HG02588 (cell line): ENCODE results near the gene SNED1.
A peak's percentile ranks its signal among the peaks of the same experiment; 100 is the strongest.
"Not testable (repeated sequence)": the region's sequence is repeated elsewhere in the genome, so short reads cannot be mapped to it uniquely, and the experiment has no call there.

Source experiments
- ATAC-seq: cut with Tn5 transposase; IDR thresholded peaks from one replicate; pipeline ENCODE4 v1.9.1; 2021; ENCODE audit warnings: mild to moderate bottlenecking, moderate library complexity; ENCODE audit not compliant: unreplicated experiment

Gene SNED1

DNA sequence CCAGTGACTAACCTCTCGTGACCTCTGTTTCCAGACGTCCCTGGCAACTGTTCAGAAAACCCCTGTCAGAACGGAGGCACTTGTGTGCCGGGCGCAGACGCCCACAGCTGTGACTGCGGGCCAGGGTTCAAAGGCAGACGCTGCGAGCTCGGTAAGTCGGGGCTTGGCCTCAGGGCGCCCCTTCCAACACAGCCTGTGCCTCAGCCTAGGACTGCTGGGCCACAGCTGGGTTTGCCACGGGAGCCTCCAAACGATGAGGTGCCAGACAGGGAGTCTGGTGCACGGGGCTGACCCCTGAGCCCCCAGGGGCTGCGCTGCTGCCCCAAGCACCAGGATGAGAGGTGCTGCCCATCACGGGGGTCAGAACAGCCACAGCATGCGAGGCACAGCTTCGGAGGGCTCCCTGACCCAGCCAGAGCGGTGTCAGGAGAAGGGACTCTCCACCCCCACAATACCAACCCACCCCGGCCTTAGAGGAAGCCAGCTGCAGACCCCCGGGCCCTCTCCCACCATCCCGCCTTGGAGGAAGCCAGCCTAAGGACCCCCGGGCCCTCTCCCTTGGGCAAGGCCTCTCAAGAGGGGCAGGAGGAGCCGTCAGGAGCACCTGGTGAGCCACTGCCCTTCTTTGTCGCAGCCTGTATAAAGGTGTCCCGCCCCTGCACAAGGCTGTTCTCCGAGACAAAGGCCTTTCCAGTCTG is 83.4 kb downstream of the SNED1 start:
- no peak for ATAC-seq

DNA sequence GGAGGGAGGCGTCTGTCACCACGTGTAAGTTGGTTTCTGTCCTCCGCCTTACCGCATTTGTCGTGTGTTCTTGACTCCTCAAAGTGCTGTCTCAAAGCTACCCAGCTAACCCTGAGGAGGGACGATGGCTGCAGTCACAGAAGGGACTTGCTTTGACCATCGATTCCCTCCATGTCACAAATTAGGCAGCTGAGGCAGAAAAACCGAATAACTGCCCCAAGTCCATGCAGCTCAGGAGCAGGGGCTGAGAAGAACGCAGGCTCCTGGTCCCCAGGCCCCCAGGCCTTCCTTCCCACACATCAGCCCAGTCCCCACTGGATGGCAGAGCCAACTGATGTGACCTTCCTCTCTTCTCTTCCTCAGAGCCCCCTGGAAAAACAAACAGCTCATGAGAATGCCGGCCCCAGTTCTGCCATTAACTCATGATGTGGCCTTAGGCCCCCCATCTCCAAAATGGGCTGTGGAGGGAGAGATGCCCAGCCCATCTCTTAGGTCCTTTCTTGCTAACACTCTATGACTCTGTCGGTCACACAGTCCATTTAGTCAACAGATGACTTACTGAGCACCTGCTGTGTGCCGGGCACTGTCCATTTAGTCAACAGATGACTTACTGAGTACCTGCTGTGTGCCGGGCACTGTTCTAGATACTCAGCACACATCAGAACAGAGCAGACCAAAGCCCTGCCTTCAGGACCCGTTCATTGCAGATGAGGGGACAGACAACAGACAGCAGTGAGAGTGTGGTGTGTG is 84.1 kb downstream of the SNED1 start:
- ATAC-seq, result no peak

DNA sequence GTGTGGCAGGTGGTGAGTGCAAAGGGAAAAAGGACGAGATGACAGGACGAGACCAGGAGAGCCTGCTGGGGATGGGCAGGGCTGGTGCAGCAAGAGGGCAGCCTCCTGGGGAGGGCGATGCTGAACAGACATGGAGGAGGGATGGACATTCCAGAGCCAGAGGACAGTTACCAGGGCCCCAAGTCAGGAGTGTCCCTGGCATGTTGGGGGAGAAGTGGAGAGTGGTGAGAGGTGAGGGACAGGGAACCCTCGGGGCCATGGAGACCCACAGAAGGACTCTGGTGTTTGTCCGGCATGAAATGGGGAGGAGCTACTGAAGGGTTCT is 84.6 kb downstream of the SNED1 start:
- no peak for ATAC-seq

DNA sequence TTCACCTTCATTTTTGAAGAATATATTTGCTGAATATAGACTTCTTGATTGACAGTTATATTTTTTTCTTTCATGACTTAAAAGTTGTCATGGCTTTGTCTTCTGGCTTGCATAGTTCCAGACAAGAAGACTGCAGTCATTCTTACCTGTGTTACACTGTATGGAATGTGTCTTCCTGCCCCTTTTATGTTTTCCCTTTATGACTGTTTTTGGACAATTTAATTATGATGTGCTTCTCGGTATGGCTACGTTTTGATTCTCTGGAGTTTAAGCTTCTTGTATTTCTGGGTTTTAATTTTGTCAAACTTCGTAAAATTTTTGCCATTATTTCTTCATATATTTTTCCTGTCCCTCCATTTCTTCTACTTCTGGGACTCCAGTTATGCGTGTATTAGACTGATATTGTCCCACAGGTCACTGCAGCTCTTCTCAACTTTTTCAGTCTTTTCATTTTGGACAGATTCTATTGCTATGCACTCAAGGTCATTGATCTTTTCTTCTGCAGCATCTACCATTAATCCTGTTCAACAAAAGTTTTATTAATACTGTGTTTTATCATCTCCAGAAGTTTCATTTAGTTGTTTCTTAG is 86.5 kb downstream of the SNED1 start:
- ATAC-seq, result no peak

DNA sequence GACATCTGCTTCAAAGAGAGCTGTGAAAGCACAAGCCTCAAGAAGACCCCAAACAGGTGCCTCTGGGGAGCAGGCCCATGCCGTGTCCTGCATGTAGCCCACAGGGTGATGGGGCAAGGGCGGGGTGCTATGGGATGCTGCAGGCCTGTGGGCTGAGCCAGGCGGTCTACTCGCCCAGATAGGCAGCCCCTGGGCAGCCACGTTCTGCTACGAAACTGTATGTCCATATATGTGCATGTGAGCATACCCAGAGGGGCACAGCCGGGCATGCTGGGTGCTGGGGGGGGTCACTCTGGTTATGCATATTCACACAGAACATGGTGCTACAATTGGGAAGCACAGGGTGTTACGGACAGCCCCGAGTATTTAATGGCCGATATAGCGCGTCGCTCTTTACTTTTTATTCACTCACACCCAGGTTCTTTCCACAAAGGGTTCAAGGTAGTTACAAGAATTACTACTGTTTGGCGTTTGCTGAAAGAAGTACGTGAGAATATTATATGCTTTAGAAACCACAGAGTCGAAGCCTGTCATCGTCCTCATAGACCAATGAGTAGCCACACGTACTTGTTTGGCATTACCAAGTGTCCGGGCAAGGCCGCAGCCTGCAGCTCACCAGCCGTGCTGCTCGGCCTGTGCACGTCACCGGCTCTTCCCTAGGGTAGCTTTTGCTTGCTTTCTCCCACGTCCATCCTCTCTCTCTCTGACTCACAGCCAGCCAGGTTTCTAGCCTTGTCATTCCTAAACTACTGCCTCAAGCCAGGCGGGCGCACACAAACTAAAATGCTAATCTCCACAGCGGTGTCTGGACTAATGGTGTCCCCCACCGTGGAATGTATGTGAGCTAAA is 89.2 kb downstream of the SNED1 start:
- peak; percentile 64 for ATAC-seq

DNA sequence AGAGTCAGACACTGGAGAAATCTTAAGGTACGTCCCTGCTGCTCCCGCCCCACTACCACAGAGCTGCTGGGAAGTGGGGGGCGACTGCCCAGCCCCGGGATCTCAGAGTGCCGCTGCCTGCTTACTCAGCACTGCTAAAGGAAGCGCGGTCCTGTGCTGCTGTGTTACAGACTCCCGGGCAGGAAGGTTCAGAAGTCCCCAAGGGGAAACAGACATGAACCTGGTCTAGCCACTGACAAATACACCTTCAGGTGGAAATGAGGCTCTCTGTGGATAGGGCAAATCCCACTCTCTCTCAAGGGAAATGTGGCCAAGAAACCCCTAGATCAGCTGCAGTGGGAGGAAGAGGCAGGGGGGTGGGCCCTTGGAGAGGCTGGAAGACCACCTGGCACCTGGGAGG is 90.0 kb downstream of the SNED1 start:
- ATAC-seq, result peak; percentile 37

DNA sequence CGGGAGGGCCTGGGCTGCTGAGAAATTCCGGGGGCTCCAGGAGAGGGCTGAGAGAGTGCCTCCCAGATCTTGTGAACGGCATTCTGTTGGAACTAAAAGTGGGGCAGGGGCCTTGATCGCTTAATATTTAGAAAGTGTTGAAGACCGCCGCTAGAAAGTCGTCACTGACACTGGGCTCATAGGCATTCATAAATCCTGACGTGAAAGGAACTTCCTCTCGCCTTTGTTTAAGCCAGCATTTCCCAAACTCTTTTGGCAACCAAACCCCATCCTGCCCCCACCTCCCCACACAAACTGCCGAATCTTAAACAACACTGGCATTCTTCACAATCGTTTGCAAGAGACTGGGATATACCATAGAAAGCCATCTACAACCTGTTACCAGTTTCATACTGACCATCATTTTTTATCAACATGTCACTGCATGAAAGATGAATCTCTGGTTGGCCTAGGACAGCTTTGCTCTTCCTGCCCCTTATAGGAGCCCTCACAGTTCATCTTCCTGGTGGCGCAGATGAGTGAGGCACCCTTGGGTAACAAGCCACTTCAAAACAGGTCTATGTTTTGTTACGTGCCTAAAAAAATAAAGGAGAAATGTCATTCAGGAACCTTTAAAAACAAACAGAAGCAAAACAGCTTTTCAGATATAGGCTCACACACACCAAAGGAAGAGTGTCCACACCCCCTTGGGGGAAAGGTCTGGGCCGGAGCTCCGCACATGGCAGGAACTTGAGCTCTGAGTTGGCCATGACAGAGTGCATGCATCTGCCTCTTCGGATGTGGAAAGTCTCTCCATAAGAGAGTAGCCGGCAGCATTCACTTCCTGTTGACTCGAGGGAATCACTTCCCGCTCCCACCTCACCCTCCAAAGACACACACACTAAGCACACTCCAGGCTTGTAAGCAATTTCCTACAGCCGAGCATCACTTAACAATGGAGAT is 90.6 kb downstream of the SNED1 start:
- ATAC-seq, result no peak

DNA sequence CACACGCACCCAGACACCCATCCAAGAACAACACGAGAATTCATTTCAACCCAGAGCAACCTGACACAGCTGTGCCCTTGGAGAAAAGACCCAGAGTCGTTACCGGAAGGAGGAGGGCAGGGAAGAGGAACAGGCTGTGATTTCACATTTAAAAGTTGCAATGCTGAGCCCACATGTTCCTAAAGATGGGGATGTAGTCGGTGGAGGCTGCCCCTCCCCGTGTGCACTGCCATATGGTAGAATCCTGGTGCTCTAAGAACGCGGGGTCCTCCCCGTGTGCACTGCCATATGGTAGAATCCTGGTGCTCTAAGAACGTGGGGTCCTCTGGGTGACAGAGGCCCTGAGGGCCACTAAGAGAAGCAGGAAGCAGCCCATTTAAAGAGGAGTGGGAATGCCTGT is 92.8 kb downstream of the SNED1 start:
- ATAC-seq, result no peak

DNA sequence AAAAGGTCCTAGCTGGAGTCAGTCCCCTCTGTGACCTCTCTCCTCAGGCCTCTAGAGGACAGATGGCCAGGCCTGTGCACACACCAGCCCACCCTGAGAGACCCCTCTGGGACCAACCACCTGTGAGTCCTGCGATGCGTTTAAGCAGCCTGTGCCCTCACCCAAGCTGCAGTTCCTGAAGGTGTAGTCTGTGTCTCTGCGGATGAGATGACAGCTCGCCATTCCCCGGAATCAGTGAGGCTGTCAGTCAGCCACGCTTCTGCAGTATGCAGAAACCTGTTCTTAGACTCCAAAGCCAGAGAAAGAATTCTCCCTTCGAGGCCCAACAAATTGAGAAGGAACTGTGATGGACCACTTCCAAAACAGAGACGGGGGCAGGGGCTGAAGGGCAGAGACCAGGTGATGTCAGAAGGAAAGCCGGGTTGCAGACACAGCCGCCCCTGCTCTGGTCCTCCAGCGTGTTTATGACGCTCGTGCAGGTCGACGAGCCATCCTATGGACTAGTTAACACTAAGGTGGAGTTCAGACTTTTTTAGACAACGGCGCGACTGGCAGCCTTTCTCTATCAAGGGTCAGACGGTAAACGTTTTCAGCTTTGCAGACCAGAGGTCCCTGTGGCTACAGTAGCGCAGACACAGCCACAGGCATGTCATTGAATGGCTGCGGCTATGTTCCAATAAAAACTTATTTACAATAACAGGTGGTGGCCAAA is 93.5 kb downstream of the SNED1 start:
- no peak for ATAC-seq

DNA sequence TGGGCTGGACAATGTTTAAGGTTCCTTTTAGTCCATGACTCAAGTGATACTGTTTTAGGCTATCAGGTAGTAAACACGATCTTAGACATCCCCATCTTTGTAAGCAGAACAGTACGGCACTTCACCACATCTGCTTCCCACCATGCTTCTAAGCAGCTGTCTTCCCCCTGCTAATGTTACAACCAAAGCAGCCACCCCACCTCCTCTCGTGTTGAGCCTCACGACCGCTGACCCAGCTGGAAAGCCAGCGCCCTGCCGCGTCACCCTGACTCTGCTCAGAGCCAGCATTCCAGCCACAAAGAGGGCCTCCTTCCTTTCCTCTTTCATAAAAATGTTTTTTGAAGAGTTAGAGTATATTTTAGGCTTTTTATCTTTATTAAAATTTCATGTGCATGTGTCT is 94.3 kb downstream of the SNED1 start:
- ATAC-seq, result no peak

DNA sequence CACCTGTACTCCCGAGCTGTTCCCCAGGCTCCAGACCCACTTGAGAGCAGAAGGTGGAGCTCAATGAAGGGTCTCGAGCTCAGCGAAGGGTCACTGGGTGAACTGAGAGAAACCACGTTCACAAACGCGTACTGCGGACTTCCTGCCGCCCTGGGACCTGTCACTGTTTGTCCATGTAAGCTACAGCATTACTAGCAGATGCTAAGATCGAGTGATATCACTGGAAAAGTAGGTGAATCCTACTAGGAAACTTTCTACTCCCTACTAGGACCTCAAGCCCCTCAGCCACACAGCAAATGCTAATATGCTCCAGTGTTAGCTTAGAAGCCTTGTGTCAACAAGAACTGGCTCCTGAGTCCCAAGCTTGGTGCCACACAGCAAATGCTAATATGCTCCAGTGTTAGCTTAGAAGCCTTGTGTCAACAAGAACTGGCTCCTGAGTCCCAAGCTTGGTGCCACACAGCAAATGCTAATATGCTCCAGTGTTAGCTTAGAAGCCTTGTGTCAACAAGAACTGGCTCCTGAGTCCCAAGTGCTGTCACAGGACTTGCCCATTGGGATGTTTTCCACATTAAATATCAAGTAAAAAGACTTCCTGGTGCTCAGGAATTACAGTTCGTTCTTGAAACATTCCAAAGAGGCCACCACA is 94.8 kb downstream of the SNED1 start:
- not testable (repeated sequence) for ATAC-seq

DNA sequence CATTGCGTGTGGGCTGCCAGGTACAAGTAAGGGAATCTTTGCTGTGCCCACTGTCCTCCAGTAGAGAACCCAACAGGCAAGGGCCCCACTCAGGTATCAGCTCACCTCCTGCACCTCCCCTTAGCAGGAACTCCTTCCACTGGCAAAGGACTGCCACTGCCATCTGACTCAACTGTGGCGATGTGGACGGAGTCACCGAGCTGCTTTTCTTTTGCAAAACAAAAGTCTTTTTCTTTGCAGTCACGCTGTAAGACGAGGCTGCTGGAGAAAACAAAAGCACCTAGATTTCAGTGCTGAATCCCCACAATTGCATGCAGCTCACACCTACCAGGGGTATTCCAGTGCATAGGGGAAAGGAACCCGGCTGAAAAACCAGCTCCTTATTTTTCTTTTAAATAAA is 95.8 kb downstream of the SNED1 start:
- ATAC-seq, result no peak

DNA sequence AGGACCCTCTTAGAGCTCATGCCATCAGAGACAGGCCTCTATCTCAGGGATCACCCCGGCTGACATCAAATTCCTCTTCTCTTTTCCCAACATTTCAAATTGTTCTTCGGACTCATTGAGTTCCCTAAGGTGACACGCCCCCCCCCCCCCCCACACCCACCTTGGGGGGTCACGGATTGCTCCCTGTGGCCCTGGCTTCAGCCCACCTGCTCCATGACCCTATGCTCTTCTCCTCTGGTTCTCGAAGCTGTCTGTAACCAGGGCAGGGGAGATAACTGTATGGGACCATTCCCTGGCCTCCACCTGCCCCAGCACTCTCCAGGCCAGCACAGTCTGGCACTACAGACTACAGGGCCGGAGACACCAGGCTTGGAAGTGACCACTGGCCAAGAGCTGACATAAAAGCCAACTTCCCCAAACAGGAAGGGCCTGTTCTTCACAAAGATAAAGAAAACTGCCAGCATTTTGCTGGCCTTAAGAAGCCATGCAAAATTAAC is 96.6 kb downstream of the SNED1 start:
- no peak for ATAC-seq

DNA sequence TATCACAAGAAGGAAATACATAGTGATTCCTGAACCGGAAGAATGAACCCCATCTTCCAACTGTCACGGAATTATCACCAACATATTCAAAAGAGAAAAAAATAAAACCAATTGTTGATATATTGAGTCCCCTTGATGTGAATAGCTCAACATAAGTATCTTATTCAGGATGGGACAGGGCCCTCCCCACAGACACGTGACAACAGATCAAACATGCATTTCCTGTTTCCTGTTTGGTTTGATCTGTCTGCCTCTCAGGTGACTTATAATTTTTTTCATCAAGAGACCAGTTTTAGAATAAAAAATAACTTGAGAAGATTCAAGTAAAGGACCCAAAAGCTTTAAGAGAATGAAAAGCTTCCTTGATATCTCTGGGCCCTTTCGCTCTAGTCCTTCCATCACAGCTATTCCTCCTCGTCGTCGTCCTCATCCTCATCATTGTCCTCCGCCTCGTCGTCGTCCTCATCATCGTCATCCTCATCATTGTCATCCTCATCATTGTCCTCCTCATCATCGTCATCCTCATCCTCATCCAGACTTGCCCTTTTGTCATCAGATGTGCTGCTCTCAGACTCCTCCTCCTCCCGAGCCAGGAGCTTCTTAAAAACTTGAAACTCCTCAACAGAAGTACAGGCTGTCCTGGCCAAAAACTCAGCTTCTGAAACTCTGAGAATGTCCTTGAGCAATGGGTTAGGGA is 97.3 kb downstream of the SNED1 start:
- ATAC-seq, result no peak

DNA sequence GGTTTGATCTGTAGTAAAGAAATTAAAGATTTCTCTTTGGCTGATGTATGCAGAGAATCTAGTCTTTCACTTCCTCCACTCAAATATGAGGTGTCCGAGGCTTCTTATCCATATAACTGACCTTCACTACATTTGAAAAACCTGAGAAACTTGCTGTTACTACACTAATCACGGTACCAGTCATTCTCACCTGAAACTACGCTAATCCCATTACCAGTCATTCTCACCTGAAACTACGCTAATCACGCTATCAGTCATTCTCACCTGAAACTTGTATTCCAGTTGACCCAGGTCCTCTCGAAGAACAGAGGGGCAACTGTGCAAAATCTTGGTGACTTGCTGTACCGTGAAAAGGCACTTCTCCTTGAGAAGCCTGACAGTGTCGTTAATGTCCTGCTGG is 98.6 kb downstream of the SNED1 start:
- no peak for ATAC-seq

DNA sequence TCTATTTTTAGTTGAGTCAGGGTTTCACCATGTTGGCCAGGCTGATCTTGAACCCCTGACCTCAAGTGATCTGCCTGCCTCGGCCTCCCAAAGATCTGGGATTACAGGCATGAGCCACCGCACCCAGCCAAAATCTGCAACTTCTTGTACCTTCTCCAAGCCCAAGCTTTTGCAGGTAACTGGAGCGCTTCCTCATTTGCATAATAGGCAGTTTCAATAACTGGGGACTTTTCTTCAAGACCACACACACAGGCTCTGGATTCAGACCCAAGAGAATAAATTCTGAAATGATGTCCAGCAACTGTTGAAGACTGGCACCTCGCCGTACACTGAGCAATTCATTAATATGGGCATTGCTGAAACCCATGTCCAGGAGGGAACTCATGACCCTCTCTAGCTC is 100.8 kb downstream of the SNED1 start:
- no peak for ATAC-seq

DNA sequence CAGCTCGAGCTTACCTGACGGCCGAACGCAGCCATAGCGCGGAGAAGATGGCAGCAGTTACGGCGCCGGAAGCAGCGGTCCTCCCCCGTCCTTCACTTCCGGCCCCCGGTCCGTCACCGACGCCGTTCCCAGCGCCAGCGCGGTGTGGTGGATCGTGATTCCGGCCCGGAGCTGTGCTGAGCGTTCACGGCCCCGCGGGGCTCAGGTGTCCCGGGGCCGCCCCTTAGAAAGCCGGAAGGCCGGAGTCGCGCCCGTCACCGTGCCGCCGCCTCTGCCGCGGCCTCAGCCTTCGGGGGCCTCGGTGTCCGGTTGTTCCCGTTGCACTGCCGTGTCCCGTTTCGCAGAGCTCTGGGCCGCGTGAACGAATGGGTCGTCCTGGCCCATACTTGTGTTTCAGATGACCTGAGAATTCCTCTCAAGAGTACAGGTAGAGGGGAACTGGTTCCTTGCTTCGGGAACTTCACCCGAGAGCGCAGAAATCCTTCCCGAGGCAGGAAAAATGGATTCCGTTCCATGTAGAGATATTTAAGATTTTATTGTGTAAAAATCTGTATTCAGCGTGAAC is 103.9 kb downstream of the SNED1 start, which contains the start of gene MTERF4:
TSS of gene MTERF4 (minus strand) at position 49 of the 565 bp plus-strand sequence. CDS start at position 35, 14 bp downstream.
- ATAC-seq, result peak; percentile 88

DNA sequence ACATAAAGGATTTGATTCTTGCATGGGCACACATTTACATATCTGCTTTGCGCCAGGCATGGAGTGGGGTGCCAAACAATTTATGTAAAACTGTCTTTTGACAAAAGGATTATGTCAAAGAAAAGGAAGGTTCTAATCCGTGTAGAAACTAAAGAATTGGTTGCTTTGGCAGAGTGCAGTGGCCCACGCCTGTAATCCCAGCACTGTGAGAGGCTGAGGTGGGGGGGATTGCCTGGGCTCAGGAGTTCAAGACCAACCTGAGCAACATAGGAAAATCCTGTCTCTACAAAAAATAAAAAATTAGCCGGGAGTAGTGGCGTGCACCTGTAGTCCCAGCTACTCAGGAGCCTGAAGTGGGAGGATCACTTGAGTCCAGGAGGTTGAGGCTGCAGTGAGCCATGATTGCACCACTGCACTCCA is 104.8 kb downstream of the SNED1 start:
- no peak for ATAC-seq
